HG02588 (cell line): ENCODE results near the gene OSBPL10.
A peak's percentile ranks its signal among the peaks of the same experiment; 100 is the strongest.

Source experiments
- ATAC-seq: cut with Tn5 transposase; IDR thresholded peaks from one replicate; pipeline ENCODE4 v1.9.1; 2021; ENCODE audit warnings: mild to moderate bottlenecking, moderate library complexity; ENCODE audit not compliant: unreplicated experiment

OSBPL10 gene

DNA sequence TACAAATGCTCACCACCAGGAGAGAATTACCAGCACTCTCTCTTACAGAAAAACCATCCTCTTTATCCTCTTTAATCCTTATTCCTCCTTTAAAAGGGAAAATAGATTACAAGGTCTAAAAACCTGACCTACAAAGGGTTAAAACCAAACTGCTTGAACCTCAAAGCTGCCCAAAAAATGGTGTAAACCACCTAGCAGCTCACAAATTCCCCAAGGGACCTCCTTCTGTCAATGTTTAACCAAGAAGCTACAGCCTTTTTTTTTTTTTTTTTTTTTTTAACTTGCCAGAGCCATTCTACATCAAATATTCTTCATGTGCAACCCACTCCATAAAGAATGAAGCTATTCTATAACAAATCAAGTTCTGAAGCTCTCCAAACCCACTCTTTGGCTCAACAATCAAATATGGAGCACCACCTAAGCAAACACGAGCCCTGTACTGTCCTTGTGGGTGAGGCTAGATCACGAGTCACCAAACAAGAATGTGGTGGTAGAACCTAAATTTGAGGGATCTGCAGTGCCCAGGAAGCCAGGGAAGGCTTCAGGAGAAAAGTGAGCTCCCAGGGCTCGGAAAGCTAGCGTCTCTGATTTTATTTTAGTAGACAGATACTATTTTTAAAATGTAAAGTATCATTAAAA, 20.1 kb downstream of the OSBPL10 start:
- peak; percentile 78 for ATAC-seq

DNA sequence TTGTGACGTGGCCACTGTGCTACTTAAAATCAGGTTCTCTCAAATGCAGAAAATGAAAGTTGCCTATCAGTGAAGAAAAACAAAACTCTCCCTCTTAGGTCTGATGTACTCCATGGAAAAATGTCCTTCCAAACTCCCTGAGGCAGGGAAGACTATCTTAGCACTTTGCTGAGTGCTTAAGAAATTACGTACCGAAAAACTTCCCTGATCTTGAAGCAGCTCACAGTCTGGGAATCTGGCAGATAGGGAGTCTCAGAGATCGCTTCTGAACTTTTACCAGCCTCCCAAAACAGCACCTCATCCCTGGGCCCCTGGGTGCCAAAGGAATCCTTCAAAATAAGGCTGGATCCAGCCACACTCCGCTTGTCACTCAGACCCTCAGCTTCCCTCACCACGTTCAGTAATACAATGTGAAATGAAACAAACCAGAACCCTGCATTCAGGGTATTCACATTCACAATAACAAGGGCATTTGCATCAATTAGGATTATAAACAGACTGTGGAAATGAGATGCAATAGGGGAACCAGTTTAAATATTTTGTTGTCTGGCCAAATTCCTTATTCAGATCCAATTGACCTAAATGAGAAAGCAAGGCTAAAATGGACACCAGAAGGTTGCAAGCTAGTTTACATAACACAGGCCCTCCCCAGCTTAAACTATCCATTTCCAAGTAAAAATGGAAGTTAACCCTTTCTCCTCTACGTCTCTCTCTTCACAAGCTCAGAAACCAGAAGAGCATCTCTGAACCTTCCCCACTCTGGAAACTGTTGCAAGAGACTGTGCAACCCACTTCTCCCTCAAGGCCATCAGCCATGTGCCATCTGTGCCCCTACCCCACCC, 20.9 kb downstream of the OSBPL10 start:
- ATAC-seq: peak; percentile 38

DNA sequence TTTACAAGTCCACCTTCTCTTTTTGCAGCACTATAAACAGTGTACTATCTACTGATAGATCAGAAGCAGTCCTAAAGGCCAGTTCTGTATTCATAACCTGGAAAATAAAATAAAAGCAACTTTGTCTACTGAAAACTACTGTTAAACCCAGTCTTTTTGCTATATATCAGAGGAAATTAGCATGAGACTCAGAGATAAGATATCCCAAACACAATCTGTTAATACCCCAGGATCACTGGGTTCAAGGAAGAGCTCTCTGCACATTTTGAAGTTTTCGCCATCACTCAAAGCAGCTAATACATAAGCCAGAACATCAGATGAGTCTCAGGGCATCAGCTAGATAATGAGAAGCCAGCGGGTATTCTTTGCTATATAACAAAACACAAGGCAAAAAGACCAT, 21.8 kb downstream of the OSBPL10 start:
- no peak for ATAC-seq

DNA sequence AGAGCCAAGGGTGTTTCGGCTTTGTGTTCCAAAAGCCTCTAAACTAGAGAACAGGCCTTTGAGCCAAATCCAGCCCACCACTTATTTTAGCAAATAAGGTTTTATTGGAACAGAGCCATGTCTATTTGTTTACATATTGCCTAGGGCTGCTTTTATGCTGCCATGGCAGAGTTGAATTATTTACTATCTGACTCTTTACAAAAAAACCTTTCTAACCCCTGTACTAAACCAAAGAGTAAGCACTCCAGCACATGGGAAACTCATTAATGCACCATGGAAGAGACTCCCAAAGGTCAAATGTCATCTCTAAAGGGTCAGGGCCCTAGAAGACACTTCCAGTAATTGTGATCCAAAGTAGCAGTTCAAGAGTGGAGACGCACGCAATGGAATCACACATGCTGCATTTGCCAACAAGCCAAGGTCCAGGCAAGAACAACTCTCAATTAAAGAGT, 22.3 kb downstream of the OSBPL10 start:
- no peak for ATAC-seq

DNA sequence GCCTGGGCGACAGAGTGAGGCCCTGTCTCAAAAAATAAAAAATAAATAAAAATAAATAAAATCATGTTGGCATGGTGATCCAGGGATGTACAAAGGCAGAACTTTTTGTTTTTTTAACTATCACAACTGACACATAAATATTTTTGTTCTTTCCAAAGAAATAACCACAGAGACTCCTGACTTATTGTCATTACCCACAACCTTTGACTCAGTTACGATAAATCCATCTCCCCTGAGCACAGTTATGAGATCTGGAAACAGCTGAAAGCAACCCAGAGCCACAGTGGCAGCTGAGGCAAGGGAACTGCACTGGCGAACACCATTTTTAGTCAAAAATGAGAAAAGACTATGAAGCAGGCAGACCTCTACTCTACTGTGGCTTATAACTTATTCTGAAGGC, 24.0 kb downstream of the OSBPL10 start:
- no peak for ATAC-seq

DNA sequence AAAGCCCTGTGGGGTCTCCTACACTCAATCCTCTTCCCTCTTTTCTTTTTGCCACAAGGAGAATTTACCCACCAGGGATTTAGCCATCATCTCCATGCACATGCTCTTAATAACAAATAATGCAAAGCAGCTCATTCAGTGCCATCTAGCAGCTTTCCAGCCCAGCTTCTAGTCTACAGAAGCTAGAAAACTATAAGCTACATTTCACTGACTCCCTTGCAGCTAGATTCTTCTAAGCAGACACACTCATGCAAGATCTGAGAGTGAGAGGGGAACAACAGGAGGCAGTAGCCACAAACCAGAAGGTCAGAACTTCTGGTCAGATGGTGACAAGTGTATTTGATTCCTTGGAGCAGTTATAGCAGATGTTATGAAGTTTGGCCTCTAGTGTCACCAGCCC, 25.5 kb downstream of the OSBPL10 start:
- ATAC-seq: no peak

DNA sequence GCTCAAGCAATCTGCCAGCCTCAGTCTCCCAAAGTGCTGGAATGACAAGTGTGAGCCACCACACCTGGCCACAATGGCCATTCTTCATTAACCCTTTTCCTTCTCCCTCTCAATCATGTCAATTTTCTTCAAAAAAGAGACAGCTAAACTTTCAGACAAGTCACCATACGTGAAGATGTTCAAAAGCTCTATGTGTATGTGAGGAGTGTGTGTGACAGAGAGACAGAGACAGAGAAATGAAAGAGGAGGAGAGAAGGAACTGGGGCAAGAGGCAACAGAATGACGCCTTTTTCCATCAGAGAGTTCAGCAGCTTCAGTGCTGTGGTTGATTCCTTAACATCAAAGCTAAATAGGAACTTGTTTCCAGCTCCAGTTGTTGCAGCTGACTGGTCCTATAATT, 27.4 kb downstream of the OSBPL10 start:
- no peak for ATAC-seq

DNA sequence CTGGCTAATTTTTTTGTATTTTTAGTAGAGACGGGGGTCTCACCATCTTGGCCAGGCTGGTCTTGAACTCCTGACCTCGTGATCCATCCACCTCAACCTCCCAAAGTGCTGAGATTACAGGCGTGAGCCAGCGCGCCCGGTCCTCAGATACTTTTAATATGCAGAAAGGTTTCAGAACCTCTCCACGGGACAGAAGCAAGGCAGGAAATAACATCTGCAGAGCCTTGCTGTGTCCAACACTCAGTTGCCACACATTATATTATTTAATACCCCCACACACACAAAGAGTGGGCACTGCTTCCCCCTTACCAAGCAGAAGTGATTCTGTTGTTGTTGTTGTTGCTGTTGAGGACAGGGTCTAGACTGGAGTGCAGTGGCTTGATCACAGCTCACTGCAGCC, 28.0 kb downstream of the OSBPL10 start:
- ATAC-seq: no peak

DNA sequence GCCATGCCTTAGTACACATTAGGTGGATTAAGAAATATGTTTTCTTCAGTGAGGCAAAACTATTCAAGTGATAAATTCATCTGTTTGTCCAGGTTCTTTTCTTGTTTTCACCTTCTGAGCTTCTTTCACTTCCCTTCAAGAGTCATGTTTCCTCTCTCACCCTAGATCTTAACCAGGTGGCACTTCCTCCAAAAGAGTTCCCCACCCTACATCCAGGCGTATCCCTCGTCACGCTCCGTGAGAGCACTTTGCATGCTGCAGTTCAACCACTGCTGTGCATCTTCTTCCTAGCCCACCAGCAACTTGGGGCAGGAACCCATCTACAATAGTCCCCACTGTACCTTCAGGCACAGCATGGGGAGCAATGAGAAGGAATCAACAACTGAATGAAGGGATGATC, 28.9 kb downstream of the OSBPL10 start:
- ATAC-seq: peak; percentile 88

DNA sequence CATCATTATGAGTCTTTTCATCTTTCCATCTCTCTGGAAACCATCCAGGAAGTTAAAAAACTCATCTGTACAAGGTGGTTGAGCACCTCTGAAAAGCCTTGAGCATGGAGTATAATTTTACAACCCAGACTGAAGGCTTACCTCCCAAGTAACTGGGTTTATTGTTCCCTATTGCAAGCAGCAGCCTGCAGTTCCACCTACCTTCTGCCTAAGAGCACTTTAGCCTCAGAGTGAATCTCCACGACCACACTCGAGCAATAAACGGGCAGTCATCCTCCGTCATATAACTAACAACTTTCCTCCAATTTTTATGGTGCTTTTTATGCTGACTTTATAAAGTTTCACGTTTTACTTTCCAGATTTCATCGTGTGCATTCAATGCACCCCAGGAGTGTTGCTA, 32.8 kb downstream of the OSBPL10 start:
- no peak for ATAC-seq

DNA sequence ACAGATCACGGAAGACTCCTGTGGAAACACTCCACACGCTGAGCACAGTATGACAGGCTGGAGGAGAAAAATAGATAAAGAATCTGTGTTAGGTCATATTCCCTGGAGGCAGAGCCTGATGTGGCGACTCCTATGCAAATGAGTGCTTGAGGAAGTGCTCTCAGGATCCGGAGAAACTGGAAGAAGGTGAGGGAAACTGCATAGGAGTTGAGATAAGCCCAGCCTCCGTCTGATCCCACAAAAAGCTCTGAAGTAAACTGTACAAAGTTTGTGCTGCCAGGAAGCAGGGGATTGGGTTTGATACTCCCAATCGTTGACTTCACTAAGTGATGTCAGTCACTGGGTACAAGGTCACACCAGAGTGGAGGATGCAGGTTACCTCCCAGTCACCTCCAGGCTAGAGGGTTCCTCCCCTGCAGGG, 33.4 kb downstream of the OSBPL10 start:
- no peak for ATAC-seq

DNA sequence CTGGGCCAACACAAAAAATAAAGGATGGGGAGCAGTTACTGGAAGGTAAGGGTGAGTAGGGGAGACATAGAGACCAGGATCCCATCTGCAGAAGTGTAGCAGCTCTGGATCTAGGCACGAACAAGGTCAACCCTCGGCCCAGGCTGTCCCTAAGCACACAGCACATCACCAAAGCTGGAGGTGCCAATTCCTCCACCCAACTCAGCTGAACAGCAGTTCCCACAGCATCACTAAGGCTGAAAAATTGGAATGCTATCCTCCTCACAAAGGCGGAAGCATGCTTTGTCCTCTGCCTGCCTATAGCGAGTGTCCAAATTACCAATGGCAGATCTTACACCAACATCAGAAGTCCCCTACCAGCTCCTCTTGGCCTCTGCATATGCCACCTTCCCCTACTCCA, 33.9 kb downstream of the OSBPL10 start:
- no peak for ATAC-seq

DNA sequence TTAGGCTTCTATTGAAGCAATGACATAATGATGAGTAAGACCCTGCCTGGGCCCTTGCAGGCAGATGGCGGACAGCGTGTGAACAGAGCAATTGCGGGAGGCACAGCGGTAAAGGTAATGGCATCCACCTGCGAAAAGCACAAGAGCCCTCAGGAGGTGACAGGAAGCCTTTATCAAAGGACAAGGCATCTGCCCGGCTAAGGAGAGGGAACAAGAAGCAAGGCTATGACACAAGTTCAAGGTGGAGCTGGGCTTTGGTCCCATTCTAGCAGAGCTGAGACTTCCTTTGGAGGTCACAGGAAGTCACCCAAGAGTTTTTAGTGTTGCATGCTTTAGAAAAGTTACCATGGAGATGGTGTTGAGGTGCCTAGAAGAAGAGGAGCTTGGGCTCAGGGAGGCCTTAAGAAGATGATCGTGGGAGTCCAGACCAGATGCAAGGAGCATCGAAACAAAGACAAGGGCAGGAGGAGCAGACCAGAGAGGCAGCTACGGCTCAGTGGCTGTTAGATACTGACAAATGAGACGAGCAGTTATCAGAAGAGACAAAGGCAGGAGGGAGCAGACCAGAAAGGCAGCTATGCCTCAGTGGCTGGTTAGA, 34.5 kb downstream of the OSBPL10 start:
- no peak for ATAC-seq

DNA sequence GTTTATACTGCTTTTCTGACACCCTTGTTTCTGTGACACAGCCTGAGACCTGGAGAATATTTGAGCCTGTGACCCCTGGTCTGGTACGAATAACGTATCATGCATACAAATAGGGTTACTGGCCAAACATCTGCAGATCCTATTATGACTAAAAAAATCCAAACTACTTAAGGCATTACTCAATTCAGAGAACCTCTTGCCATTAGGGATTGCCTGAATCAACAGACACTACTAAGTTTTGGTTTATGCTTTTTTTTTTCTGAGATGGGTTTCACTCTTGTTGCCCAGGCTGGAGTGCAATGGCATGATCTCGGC, 35.4 kb downstream of the OSBPL10 start:
- no peak for ATAC-seq

DNA sequence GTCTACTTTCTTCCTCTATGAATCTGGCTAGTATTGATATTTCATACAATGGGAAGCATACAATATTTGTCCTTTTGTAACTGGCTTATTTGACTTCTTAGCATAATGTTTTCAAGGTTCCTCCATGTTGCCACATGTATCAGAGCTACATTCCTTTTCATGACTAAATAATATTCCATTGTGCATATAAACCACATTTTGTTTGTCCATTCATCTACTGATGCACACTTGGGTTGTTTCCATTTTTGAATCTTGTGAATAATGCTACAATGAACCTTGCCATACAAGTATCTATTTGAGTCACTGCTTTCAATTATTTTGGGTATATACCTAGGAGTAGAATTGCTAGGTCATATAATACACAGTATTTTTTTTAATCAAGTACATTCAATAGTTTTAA, 38.0 kb downstream of the OSBPL10 start:
- no peak for ATAC-seq

DNA sequence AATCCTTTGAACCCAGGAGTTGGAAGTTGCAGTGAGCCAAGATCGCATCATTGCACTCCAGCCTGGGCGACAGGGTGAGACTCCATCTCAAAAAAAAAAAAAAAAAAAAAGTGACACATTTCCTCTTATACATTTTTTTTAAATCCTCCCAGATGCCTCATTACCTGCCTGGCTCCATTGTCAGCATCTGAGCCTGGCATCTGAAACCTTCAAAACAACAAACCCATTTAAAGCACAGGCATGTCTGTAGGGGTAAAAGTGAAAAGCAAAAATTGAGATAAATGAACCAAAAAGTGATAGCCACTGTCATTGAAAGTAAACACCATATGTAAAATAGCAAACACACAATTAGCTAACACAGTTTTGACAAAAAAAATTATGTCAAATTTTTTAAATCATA, 38.6 kb downstream of the OSBPL10 start:
- no peak for ATAC-seq

DNA sequence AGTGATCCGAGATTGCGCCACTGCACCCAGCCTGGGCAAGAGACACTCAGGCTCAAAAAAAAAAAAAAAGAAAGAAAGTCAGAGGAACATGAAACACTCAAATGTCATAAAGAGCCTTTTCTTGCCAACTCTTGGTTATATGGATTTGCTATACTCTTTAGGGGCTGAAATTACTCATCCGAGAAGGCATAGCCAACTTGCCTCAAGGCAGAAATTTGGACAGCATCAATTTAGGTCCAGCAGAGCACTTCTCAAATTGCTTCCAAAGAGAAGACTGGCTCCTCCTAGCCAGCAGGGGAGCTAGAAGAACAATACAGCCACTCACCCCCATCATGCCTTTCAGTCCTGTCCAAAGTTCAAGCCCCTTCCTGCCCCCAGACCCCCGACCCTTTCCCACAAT, 43.8 kb downstream of the OSBPL10 start:
- ATAC-seq: no peak

DNA sequence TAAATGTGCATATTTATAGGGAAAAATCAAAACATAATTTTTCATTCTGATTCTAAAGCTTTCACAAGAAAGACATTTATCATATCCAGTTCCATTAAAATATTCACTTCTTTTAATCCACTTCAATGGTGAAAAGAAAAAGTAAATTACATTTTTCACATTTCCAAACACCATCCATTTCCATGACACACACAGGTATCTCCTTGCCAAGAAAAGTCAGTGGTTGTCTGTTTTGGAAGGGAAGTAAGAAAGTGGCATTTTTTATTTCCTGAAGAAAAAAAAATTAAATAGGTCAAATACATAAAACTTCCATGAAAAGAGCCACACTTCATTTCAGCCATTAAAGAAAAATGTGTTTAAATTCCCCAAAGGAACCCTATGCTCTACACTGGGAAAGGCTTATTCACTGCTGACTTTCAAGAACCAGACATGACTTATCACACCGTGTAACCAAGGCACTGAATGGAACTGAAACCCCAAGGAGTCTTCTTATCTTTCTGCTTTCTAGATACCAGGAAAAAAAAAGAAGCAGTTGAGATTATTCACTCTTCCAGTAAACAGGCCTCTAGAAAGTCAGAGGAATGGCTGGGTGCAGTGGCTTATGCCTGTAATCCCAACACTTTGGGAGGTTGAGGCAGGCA, 44.5 kb downstream of the OSBPL10 start:
- no peak for ATAC-seq

DNA sequence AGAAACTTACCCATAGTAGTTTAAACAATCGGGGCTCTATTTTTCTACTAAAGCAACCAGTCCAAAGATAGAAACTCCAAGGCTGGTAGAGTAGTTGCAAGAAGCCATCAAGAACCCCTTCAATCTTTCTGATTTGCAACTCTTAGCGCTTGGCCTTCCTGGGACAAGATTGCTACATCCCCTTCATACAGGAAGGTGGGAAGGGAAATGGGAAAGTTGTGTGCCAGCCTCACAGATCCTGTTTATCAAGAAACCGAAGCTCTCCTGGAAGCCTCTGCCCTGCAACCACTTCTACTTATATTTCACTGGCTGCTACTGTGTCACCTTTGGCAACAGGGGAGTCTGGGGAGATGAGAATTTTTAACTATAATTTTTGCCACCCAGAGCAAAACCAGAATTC, 46.2 kb downstream of the OSBPL10 start:
- no peak for ATAC-seq

DNA sequence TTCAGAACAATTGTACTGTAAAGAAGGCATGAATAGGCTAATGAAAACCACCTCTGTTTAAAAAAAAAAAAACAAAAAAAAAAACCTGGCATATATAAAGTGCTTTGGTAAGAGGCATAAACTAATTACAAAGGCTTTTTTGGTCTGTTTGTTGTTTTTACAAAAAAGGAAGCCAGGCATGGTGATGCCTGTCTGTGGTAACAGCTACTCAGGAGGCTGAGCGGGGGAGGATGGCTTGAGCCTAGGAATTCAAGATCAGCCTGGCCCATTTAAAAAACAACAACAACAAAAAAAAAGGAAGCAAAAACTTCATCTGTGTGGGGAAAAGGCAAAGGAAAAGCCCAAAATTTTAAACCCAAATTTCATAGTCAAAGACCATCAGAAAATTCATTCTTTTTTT, 47.0 kb downstream of the OSBPL10 start:
- ATAC-seq: no peak

DNA sequence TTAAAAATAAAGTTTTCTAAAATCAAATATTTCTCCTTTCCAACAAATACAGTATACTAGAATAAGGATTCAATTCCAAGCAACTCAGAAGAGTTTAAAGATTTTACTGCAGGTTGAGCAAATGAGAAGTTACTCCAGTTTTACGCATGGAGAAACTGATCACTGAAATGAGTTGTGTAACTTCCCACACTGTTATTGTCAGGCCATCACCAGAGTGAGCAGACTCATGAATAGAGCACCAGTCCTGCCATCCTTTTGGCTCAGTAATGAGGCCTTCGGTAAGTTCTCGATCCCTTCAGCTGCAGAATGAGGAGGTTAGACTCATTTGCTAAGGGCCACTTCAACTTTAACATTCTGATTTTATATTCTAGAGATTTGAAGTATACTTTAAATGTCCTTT, 48.1 kb downstream of the OSBPL10 start:
- ATAC-seq: no peak
